BJ (cell line): ENCODE results near the gene PRRX2. TPM values are rescaled to one million over a fixed set of nuclear protein-coding genes. Genes with fewer than 3 reads are reported as not detected.

ENCODE experiments used
- CTCF ChIA-PET: fragments of 350-600 bp; formaldehyde crosslinking; extraction: SDS; loops from one replicate; lab custom pipeline; 2021; ENCODE audit warnings: antibody characterized with exemption, inconsistent platforms; lab: Yijun Ruan, JAX
- POLR2A ChIA-PET: fragments of 300-600 bp; sonication (Branson Sonifier 250); formaldehyde crosslinking; extraction: SDS; loops from one replicate; lab custom pipeline; 2021; ENCODE audit warnings: antibody characterized with exemption; lab: Charles Lee
- DNase-seq: peaks from one replicate; pipeline ENCODE4 v3.0.0-alpha.2; 2011; ENCODE audit warnings: low read depth
- H3K27me3 ChIP-seq: 2 replicates; pipeline ENCODE4 v1.6.0; 2011; ENCODE audit warnings: low read length; ENCODE audit not compliant: control insufficient read depth, insufficient read depth
- H3K36me3 ChIP-seq: 2 replicates; pipeline ENCODE4 v1.5.1; 2011; ENCODE audit warnings: low read length; ENCODE audit not compliant: control insufficient read depth, insufficient read depth
- H3K4me3 ChIP-seq: 2 replicates; pipeline ENCODE4 v1.5.1; 2011; ENCODE audit warnings: low read depth, mild to moderate bottlenecking, control low read depth, low read length
- polyA plus RNA-seq: library from polyadenylated mRNA; depleted of rRNA; stranded (reverse); fragments of >200 nt; gene quantifications from 2 replicates; pipeline ENCODE4 v1.2.3, GENCODE V29; 2011
- TF ChIP-seq, protein P1 (sequence below): IDR thresholded peaks from 2 replicates; pipeline ENCODE4 v1.5.1; 2011; ENCODE audit warnings: low read depth, mild to moderate bottlenecking, control low read depth, inconsistent platforms, low read length, moderate library complexity; ENCODE audit not compliant: insufficient read depth

Gene PRRX2
- polyA plus RNA-seq, 1 experiment, result 37.4 TPM

DNA sequence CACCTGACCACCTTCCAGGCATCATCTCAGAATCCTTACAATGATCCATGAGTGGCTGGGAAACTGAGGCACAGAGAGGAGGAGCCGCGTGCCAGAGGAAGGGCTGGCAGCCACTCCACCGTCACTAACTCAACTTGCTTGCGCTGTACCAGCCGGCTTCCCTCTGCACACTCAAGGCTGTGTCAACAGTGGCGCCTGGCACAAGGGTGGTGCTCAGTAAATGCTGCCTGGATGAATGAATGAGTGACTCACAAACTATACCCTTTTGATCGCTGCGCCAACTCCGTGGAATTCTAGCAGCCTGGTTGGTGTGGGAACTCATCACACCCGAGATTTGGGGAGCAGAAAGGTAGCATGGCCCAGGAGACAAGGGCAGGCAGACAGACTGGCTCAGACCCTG is 21.9 kb downstream of the PRRX2 start:
- POLR2A ChIA-PET, result no interaction called here
- TF ChIP-seq, protein P1, sequence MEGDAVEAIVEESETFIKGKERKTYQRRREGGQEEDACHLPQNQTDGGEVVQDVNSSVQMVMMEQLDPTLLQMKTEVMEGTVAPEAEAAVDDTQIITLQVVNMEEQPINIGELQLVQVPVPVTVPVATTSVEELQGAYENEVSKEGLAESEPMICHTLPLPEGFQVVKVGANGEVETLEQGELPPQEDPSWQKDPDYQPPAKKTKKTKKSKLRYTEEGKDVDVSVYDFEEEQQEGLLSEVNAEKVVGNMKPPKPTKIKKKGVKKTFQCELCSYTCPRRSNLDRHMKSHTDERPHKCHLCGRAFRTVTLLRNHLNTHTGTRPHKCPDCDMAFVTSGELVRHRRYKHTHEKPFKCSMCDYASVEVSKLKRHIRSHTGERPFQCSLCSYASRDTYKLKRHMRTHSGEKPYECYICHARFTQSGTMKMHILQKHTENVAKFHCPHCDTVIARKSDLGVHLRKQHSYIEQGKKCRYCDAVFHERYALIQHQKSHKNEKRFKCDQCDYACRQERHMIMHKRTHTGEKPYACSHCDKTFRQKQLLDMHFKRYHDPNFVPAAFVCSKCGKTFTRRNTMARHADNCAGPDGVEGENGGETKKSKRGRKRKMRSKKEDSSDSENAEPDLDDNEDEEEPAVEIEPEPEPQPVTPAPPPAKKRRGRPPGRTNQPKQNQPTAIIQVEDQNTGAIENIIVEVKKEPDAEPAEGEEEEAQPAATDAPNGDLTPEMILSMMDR, result no peak
- CTCF ChIA-PET, result no interaction called here
- peaks cover 4% of the 10 kb centered on the region for H3K36me3 ChIP-seq
- no peak for DNase-seq
- H3K27me3 ChIP-seq, result no peaks in the 10 kb centered on the region
- H3K4me3 ChIP-seq, result no peak overlapping the region

DNA sequence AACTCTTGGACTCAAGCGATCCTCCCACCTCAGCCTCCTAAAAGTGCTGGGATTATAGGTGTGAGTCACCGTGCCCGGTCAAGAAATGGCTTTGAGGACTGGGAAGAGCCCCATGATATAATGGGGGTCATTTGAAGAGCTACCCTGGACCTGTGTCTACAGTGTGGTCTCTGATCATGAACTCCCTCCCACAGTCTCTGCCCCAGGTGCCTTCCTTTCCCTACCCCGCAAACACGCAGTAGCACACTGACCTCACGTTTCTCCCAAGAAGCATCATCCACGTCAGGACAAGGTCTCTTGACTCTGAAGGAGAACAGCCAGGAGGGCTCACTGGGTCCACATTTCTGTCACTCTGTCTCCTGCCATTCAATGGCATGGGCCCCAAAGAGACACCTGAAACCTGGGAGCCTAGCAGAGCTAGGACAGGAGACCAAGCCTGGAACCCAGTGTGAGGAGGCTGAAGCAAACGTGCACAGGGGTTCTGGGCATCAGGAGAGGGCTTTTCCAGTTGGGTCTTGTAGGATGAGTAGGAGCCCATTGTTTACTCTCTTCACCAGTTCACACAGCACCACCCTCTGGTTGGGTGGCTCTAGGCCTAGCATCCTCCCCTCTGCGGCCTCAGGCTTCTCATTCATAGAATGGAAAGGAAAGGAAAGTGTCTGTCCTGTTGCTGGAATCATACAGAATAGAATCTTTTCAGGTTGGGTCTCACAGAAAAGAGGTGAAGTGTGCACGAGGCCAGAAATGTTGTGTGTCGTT is 23.0 kb downstream of the PRRX2 start:
- H3K4me3 ChIP-seq, result no peak overlapping the region
- no peak for DNase-seq
- CTCF ChIA-PET, result no interaction called here
- TF ChIP-seq, protein P1, result no peak
- no peaks in the 10 kb centered on the region for H3K27me3 ChIP-seq
- H3K36me3 ChIP-seq, result peaks cover 4% of the 10 kb centered on the region
- POLR2A ChIA-PET, result no interaction called here

DNA sequence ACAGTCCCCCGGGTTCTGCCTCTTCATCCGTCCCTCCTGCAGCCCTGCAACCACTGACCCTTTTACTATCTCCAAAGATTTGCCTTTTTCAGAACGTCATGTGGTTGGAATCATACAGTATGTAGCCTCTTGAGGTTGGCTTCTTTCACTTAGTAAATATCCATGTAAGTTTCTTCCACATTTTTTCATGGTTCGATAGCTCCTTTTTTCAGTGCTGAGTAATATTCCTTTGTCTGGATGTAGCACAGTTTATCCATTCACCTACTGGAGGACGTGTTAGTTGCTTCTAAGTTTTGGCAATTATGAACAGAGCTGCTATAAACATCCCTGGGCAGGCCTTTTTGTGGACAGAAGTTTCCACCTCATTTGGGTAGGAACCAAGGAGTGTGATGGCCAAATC is 27.1 kb downstream of the PRRX2 start:
- H3K4me3 ChIP-seq, result no peak overlapping the region
- TF ChIP-seq, protein P1, result no peak
- POLR2A ChIA-PET, result no interaction called here
- DNase-seq, result no peak
- CTCF ChIA-PET, result interaction anchor here (1.1 kb wide), 1 partner anchor 34 kb away, joined by 3 read pairs; no protein-coding TSS in a partner anchor
- no peaks in the 10 kb centered on the region for H3K27me3 ChIP-seq
- H3K36me3 ChIP-seq, result peaks cover 4% of the 10 kb centered on the region

DNA sequence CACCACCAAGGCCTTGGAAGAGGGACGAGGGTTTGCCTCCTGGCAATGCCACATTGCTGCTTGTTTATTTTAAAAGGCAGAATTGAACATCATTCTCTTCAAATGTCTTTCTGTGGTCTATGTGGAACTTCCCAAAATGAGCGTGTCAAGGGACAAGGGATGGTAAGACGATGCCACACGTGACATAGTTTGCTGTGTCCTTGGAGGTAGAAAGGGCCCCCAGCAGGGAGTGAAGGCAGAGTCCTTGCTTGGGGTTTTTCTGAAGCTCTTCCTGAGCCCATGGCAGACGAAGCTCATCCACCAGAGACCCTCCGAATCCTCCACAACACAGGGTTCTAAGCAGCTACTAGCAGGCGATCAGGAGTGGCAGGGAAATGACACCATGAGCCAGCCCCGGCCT is 28.3 kb downstream of the PRRX2 start:
- ChIA-PET CTCF (interaction anchor here (0.8 to 1.6 kb wide), 3 partner anchors 8 to 32 kb away, joined by 3 read pairs; no protein-coding TSS in a partner anchor), POLR2A (no interaction called here)
- H3K4me3 ChIP-seq, result no peak overlapping the region
- H3K36me3 ChIP-seq, result peaks cover 4% of the 10 kb centered on the region
- no peak for DNase-seq
- TF ChIP-seq, protein P1, result no peak
- no peaks in the 10 kb centered on the region for H3K27me3 ChIP-seq

DNA sequence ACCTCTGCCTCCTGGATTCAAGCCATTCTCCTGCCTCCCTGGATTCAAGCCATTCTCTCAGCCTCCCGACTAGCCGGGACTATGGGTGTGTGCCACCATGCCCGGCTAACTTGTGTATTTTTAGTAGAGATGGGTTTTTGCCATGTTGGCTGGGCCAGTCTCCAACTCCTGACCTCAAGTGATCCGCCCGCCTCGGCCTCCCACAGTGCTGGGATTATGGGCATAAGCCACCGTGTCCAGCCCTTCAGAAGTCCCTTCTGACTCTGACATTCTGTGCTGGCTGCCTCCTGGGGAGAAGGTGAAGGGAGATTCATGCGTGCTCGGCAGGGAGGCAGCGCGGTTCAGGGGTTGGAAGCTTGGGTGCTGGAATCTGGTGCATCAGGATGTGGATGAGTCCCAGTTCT is 28.8 kb downstream of the PRRX2 start:
- DNase-seq, result no peak
- POLR2A ChIA-PET, result no interaction called here

More for the DNA sequence above, 28.8 kb downstream of the PRRX2 start:
- Histone ChIP-seq H3K27me3 (no peaks in the 10 kb centered on the region), H3K4me3 (no peak overlapping the region), H3K36me3 (peaks cover 3% of the 10 kb centered on the region)
- CTCF ChIA-PET, result interaction anchor here (0.8 to 1.6 kb wide), 2 partner anchors 9 to 19 kb away, joined by 3 read pairs; no protein-coding TSS in a partner anchor
- TF ChIP-seq, protein P1, result no peak
